ENCODE data around the gene TPM3.

GRCh38 chr1:154176337-154176736 is 15.6 kb downstream of the TPM3 start:
- TF ChIP-seq, protein P1, sequence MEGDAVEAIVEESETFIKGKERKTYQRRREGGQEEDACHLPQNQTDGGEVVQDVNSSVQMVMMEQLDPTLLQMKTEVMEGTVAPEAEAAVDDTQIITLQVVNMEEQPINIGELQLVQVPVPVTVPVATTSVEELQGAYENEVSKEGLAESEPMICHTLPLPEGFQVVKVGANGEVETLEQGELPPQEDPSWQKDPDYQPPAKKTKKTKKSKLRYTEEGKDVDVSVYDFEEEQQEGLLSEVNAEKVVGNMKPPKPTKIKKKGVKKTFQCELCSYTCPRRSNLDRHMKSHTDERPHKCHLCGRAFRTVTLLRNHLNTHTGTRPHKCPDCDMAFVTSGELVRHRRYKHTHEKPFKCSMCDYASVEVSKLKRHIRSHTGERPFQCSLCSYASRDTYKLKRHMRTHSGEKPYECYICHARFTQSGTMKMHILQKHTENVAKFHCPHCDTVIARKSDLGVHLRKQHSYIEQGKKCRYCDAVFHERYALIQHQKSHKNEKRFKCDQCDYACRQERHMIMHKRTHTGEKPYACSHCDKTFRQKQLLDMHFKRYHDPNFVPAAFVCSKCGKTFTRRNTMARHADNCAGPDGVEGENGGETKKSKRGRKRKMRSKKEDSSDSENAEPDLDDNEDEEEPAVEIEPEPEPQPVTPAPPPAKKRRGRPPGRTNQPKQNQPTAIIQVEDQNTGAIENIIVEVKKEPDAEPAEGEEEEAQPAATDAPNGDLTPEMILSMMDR (IDR thresholded peaks at IDR 0.05), result no peak
- TF ChIP-seq POLR2A (IDR thresholded peaks at IDR 0.05), result no peak
- TF ChIP-seq POLR2AphosphoS5 (IDR thresholded peaks at IDR 0.05), result no peak
